Measurements from ENCODE around the gene NHEJ1. TPM values are rescaled to one million over a fixed set of nuclear protein-coding genes. Genes with fewer than 3 reads are reported as not detected.

NHEJ1 gene
- total RNA-seq, 1 experiment from 2014 or later: 20.8 TPM

DNA sequence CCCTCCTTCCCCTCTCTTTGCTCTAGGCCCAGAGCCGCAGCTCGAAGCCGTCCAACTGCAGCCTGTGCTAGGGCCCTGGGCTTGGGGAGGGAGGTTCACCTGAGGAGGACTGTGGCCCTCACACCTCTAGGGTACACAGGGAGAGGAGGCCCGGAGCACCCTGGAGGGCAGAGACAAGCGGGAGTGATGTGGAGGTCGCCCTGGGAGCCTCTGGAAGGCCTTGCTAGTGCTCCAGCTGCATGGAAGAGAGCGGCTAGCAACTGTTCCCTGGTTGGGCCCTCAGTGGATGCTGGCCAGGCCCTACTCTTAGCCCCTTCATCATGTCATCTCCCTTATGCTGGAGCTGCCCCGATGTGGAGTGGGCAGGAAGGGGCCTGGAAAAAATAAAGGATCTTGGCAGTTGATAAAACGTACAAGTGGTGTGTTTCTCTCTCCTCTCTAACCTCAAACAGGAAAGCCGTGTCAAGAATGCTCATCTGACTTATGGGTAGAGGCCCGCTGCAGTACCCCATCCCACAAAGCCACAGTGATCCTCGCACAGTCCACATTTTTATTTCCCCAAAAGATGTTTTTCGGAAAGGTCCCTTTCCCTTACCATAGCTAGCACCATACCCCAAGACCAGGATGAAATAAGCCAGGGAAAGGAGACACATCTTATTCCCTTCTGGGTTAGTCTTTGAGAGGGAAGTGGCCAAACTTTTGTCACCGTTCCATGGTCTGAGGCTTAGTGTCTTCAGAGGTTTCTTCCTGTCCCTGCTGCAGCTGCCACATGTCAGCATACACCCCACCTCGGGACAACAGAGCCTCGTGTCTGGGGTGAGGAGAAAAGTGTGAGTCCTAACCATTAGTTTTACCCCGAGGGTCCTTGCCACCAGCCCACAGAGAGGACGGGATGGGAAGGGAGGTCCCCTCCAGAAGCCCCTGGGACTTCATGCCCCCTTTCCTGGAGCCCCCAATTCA, 48.9 kb upstream of the NHEJ1 start:
- Histone ChIP-seq H3K4ac (ENCODE audit: low read depth, low read length) (no peak overlapping the region), H3K4me1 (ENCODE audit: insufficient read depth, low read length) (no peaks in the 10 kb centered on the region), H2BK20ac (ENCODE audit: low read depth, low read length, poor library complexity, severe bottlenecking) (no peak overlapping the region), H3K79me2 (ENCODE audit: insufficient read depth, low read length) (no peaks in the 10 kb centered on the region), H3K23ac (ENCODE audit: insufficient read length, low read depth, low read length) (no peak overlapping the region), H4K20me1 (ENCODE audit: control insufficient read depth, insufficient read depth, insufficient read length) (no peaks in the 10 kb centered on the region), H4K8ac (replicated peaks; ENCODE audit: insufficient read length, low read depth, low read length) (no peak overlapping the region), H3K14ac (ENCODE audit: insufficient read depth, low read length) (no peak overlapping the region), H4K5ac (ENCODE audit: insufficient read length, low read depth, low read length) (no peak overlapping the region), H3K27me3 (ENCODE audit: insufficient read depth, low read length) (no peaks in the 10 kb centered on the region), H3K9me3 (ENCODE audit: control insufficient read depth, low read depth, low read length) (no peaks in the 10 kb centered on the region), H3K18ac (ENCODE audit: insufficient read length, low read depth, low read length) (no peak overlapping the region), H3K9ac (ENCODE audit: extremely low read depth, insufficient read length, low read length) (no peak overlapping the region), H3K4me2 (ENCODE audit: insufficient read depth, insufficient read length, low read length) (no peak overlapping the region), H3K23me2 (ENCODE audit: insufficient read length, low read depth, low read length, poor library complexity, severe bottlenecking) (peaks cover 4% of the 10 kb centered on the region), H2BK120ac (ENCODE audit: low read depth, low read length, poor library complexity, severe bottlenecking) (no peak overlapping the region), H2BK15ac (ENCODE audit: low read depth, low read length) (no peak overlapping the region), H2BK5ac (ENCODE audit: insufficient read length, low read length) (no peak overlapping the region), H3T11ph (ENCODE audit: low read length) (no peak overlapping the region), H3K79me1 (ENCODE audit: insufficient read depth, low read depth, low read length, poor library complexity, severe bottlenecking) (no peaks in the 10 kb centered on the region), H4K91ac (ENCODE audit: insufficient read length, low read depth, low read length) (no peak overlapping the region), H3K56ac (ENCODE audit: insufficient read length, low read depth, low read length) (no peak overlapping the region), H2AK5ac (ENCODE audit: insufficient read length, low read length) (no peak overlapping the region), H3K27ac (ENCODE audit: insufficient read length, low read depth, low read length) (no peak overlapping the region), H2AFZ (ENCODE audit: low read length) (no peak overlapping the region), H2BK12ac (ENCODE audit: insufficient read length, low read depth, low read length) (no peak overlapping the region)
- Mint-ChIP-seq H3K4me1 (peaks cover 8 to 13% of the 10 kb centered on the region in 2 experiments), H3K27me3 (ENCODE audit: low read depth) (peaks cover 1% of the 10 kb centered on the region), H3K4me3 (no peak overlapping the region), H3K27ac (peak overlapping the region in 1 of 3 experiments; percentile 48; a peak in 1 of 7 replicates), H3K9me3 (peaks cover under 1% of the 10 kb centered on the region in 2 experiments; a peak in 3 of 5 replicates), H3K36me3 (ENCODE audit: insufficient read depth in 1 of 3, low read depth in 3 of 3) (peaks cover 12 to 67% (median 53%) of the 10 kb centered on the region in 3 experiments)
- no peak for TF ChIP-seq CTCF (conservative IDR thresholded peaks at IDR 0.05)
- no CpG with 5 or more reads among the region's 18 CpGs for WGBS (ENCODE audit: extremely low coverage, insufficient read length, low lambda C conversion rate)
- no peak for DNase-seq

Data from H9 (cell line).